Neural cell (in vitro differentiated cells): ENCODE results near the gene BCAS4. TPM values are rescaled to one million over a fixed set of nuclear protein-coding genes. Genes with fewer than 3 reads are reported as not detected.

Experiments used
- H2AFZ ChIP-seq: fragments of 200-600, 300-800 bp; sonication (generic), shearing (Covaris generic); 2 replicates; pipeline ENCODE4 v1.6.0; 2014; ENCODE audit warnings: low read depth, mild to moderate bottlenecking, antibody characterized with exemption, low read length, moderate library complexity
- H3F3A ChIP-seq: fragments of 200-600 bp; shearing (Covaris generic); 2 replicates; pipeline ENCODE4 v1.6.1; 2016; ENCODE audit warnings: mild to moderate bottlenecking, moderate library complexity, mixed read lengths, antibody characterized with exemption, low read length; ENCODE audit not compliant: insufficient read depth, poor library complexity, severe bottlenecking
- H3K27ac ChIP-seq: fragments of 200-600, 300-800 bp; sonication (generic), shearing (Covaris generic); 2 replicates; pipeline ENCODE4 v1.5.1; 2014; ENCODE audit warnings: mild to moderate bottlenecking, low read length, moderate library complexity
- H3K27me3 ChIP-seq: fragments of 300-800, 200-600 bp; sonication (generic), shearing (Covaris generic); 2 replicates; pipeline ENCODE4 v1.6.0; 2014; ENCODE audit warnings: mild to moderate bottlenecking, low read depth, low read length, moderate library complexity; ENCODE audit not compliant: insufficient read depth
- H3K36me3 ChIP-seq: fragments of 300-800, 200-600 bp; sonication (generic), shearing (Covaris generic); 2 replicates; pipeline ENCODE4 v1.5.1; 2014; ENCODE audit warnings: mild to moderate bottlenecking, antibody characterized with exemption, low read length, moderate library complexity; ENCODE audit not compliant: insufficient read depth
- H3K4me2 ChIP-seq: fragments of 300-800, 200-600 bp; sonication (generic), shearing (Covaris generic); 2 replicates; pipeline ENCODE4 v1.6.0; 2014; ENCODE audit warnings: mild to moderate bottlenecking, low read length
- H3K4me3 ChIP-seq: fragments of 300-800, 200-600 bp; sonication (generic), shearing (Covaris generic); 2 replicates; pipeline ENCODE4 v1.5.1; 2014; ENCODE audit warnings: mild to moderate bottlenecking, low read length, moderate library complexity
- H3K79me2 ChIP-seq: fragments of 200-600 bp; shearing (Covaris generic); replicated peaks from 2 replicates; pipeline ENCODE4 v1.6.0; 2014; ENCODE audit warnings: mild to moderate bottlenecking, low read length, moderate library complexity; ENCODE audit not compliant: insufficient read depth
- H3K9ac ChIP-seq: fragments of 300-800, 200-600 bp; sonication (generic), shearing (Covaris generic); 2 replicates; pipeline ENCODE4 v1.6.1; 2016; ENCODE audit warnings: mild to moderate bottlenecking, low read length, mixed read lengths
- H3K9me2 ChIP-seq: fragments of 200-600 bp; shearing (Covaris generic); 2 replicates; pipeline ENCODE4 v1.6.1; 2016; ENCODE audit warnings: mild to moderate bottlenecking, low read length, mixed read lengths; ENCODE audit not compliant: insufficient read depth
- H3K9me3 ChIP-seq: fragments of 200-600, 300-800 bp; sonication (generic), shearing (Covaris generic); 2 replicates; pipeline ENCODE4 v1.6.1; 2016; ENCODE audit warnings: mild to moderate bottlenecking, mixed run types, low read length, moderate library complexity, mixed read lengths
- H4K20me1 ChIP-seq: fragments of 200-600 bp; shearing (Covaris generic); 2 replicates; pipeline ENCODE4 v1.6.1; 2016; ENCODE audit warnings: mild to moderate bottlenecking, mixed run types; ENCODE audit not compliant: insufficient read depth
- CTCF ChIP-seq: fragments of 450-650 bp; IDR thresholded peaks from 2 replicates; pipeline ENCODE4 v1.5.1; 2014; ENCODE audit warnings: antibody characterized with exemption, mild to moderate bottlenecking, moderate library complexity; ENCODE audit not compliant: poor library complexity, severe bottlenecking
- EP300 ChIP-seq: fragments of 450-650 bp; conservative IDR thresholded peaks from 2 replicates; pipeline ENCODE4 v1.6.1; 2014; ENCODE audit warnings: antibody characterized with exemption, mild to moderate bottlenecking, moderate library complexity; ENCODE audit not compliant: poor library complexity, severe bottlenecking
- EZH2 ChIP-seq: fragments of 200-600, 300-800 bp; shearing (Covaris generic), sonication (generic); IDR thresholded peaks from 2 replicates; pipeline ENCODE4 v1.6.1; 2014; ENCODE audit warnings: antibody characterized with exemption, low read length, borderline replicate concordance, mild to moderate bottlenecking; ENCODE audit not compliant: insufficient read depth, poor library complexity, severe bottlenecking
- MXI1 ChIP-seq: fragments of 450-650 bp; conservative IDR thresholded peaks from 2 replicates; pipeline ENCODE4 v1.6.1; 2014; ENCODE audit warnings: antibody characterized with exemption, mild to moderate bottlenecking; ENCODE audit not compliant: poor library complexity, severe bottlenecking
- POLR2AphosphoS5 ChIP-seq: IDR thresholded peaks from 2 replicates; pipeline ENCODE4 v1.6.1; 2012
- RAD21 ChIP-seq: fragments of 450-650 bp; conservative IDR thresholded peaks from 2 replicates; pipeline ENCODE4 v1.6.1; 2014; ENCODE audit warnings: antibody characterized with exemption, mild to moderate bottlenecking, moderate library complexity
- SMC3 ChIP-seq: fragments of 450-650 bp; conservative IDR thresholded peaks from 2 replicates; pipeline ENCODE4 v1.6.1; 2014; ENCODE audit warnings: antibody characterized with exemption, mild to moderate bottlenecking, moderate library complexity; ENCODE audit not compliant: poor library complexity
- TAF1 ChIP-seq: IDR thresholded peaks from 2 replicates; pipeline ENCODE4 v1.6.1; 2012; ENCODE audit warnings: low read depth
- polyA plus RNA-seq: library from polyadenylated mRNA; depleted of rRNA; stranded (reverse); fragments of >200 nt; gene quantifications from 2 replicates; pipeline ENCODE4 v1.2.3, GENCODE V29; 2014
- TF ChIP-seq, protein P1 (sequence below): IDR thresholded peaks from 2 replicates; pipeline ENCODE4 v1.6.1; 2012; ENCODE audit warnings: borderline replicate concordance

BCAS4 gene
- polyA plus RNA-seq, 1 donor from 2014 or later = 24.6 TPM

DNA sequence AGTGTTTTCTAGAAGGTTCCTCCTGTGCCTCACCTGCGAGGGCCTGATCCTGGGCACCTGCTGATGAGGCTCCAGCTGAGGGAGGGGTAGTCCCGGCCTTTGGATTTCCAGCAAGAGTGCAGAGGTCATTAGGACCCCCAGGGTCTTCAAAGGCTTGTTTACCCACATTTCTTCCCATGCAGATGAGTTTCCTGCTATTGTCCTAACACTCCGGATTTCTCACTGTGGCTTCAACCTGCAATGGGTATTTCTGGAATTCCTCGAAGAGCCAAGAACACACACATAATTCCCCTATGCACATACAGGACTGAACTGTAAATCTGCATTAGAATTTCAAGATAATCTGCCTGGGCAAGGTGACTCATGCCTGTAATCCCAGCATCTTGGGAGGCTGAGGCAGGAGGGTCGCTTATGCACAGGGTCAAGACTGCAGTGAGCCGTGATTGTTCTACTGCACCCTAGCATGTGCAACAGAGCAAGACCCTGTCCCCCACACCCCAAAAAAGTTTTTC, 82.4 kb downstream of the BCAS4 start:
- no peaks in the 10 kb centered on the region for H3K79me2 ChIP-seq

GRCh38 chr20:50879649-50880550, 85.0 kb downstream of the BCAS4 start:
- H3K9ac ChIP-seq = no peak overlapping the region
- H3F3A ChIP-seq = no peaks in the 10 kb centered on the region
- H3K4me2 ChIP-seq = no peak overlapping the region
- TF ChIP-seq RAD21 (no peak), TAF1 (no peak), POLR2AphosphoS5 (no peak), SMC3 (no peak), EP300 (no peak), MXI1 (no peak)
- TF ChIP-seq, protein P1, sequence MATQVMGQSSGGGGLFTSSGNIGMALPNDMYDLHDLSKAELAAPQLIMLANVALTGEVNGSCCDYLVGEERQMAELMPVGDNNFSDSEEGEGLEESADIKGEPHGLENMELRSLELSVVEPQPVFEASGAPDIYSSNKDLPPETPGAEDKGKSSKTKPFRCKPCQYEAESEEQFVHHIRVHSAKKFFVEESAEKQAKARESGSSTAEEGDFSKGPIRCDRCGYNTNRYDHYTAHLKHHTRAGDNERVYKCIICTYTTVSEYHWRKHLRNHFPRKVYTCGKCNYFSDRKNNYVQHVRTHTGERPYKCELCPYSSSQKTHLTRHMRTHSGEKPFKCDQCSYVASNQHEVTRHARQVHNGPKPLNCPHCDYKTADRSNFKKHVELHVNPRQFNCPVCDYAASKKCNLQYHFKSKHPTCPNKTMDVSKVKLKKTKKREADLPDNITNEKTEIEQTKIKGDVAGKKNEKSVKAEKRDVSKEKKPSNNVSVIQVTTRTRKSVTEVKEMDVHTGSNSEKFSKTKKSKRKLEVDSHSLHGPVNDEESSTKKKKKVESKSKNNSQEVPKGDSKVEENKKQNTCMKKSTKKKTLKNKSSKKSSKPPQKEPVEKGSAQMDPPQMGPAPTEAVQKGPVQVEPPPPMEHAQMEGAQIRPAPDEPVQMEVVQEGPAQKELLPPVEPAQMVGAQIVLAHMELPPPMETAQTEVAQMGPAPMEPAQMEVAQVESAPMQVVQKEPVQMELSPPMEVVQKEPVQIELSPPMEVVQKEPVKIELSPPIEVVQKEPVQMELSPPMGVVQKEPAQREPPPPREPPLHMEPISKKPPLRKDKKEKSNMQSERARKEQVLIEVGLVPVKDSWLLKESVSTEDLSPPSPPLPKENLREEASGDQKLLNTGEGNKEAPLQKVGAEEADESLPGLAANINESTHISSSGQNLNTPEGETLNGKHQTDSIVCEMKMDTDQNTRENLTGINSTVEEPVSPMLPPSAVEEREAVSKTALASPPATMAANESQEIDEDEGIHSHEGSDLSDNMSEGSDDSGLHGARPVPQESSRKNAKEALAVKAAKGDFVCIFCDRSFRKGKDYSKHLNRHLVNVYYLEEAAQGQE = no peak

More for the DNA sequence above, 82.4 kb downstream of the BCAS4 start:
- Histone ChIP-seq H3K4me3 (no peak overlapping the region), H3K36me3 (no peaks in the 10 kb centered on the region), H3K4me2 (no peak overlapping the region), H3F3A (no peaks in the 10 kb centered on the region), H3K9me3 (no peaks in the 10 kb centered on the region), H4K20me1 (no peaks in the 10 kb centered on the region), H2AFZ (no peak overlapping the region), H3K9ac (no peak overlapping the region), H3K27me3 (no peaks in the 10 kb centered on the region), H3K27ac (no peak overlapping the region), H3K9me2 (no peaks in the 10 kb centered on the region)
- TF ChIP-seq MXI1 (no peak), POLR2AphosphoS5 (no peak), TAF1 (no peak), SMC3 (no peak), CTCF (no peak), EZH2 (no peak), RAD21 (no peak), EP300 (no peak)
- TF ChIP-seq, protein P1 = no peak

More at GRCh38 chr20:50879649-50880550, 85.0 kb downstream of the BCAS4 start:
- Histone ChIP-seq H2AFZ (no peak overlapping the region), H4K20me1 (no peaks in the 10 kb centered on the region), H3K9me3 (no peaks in the 10 kb centered on the region), H3K27ac (no peak overlapping the region), H3K27me3 (no peaks in the 10 kb centered on the region), H3K4me3 (no peak overlapping the region), H3K9me2 (no peaks in the 10 kb centered on the region), H3K36me3 (no peaks in the 10 kb centered on the region), H3K79me2 (no peaks in the 10 kb centered on the region)
